GM21423 (cell line): Measurements from ENCODE around the gene SPG7.

Experiments
- ATAC-seq: cut with Tn5 transposase; IDR thresholded peaks from one replicate; pipeline ENCODE4 v1.9.1; 2021; ENCODE audit warnings: mild to moderate bottlenecking, moderate library complexity; ENCODE audit not compliant: unreplicated experiment

Gene SPG7

GRCh38 chr16:89510526-89510925 lies 2.3 kb downstream of the SPG7 start:
- ATAC-seq: no peak

- no peak for ATAC-seq
Observed at GRCh38 chr16:89511374-89511773, 3.2 kb downstream of the SPG7 start.

DNA sequence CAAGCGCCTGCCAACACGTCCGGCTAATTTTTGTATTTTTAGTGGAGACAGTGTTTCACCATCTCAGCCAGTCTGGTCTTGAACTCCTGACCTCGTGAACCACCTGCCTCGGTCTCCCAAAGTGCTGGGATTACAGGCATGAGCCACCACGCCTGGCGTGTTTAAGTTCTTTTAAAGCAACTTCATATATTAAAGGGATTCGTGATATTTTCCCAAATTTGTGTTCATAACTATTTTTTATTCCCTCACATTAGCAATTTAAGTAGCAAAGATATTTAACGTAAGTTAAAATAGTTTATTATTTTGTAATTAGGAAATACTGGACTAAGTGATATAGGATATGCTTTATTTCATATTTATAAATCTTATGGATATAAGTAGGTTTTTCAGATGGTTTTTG lies 4.2 kb downstream of the SPG7 start:
- no peak for ATAC-seq

DNA sequence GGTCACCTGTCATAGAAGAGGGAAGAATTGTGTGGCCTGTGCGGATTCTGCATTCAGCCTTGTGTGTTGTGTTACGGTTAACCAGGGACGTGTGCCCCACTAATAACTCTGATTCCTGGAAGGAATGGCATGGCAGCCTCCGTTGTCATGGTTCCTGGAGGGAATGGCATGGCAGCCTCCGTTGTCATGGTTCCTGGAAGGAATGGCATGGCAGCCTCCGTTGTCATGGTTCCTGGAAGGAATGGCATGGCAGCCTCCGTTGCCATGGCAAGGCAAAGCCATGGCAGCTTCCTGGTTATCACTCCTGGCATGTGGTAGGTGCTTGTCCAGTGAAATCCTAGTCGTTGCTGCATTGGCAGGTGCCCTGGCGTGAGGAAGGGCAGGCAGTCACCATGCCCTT lies 8.9 kb downstream of the SPG7 start:
- no peak for ATAC-seq

- ATAC-seq: no peak
Observed at GRCh38 chr16:89519881-89520280, 11.7 kb downstream of the SPG7 start.

DNA sequence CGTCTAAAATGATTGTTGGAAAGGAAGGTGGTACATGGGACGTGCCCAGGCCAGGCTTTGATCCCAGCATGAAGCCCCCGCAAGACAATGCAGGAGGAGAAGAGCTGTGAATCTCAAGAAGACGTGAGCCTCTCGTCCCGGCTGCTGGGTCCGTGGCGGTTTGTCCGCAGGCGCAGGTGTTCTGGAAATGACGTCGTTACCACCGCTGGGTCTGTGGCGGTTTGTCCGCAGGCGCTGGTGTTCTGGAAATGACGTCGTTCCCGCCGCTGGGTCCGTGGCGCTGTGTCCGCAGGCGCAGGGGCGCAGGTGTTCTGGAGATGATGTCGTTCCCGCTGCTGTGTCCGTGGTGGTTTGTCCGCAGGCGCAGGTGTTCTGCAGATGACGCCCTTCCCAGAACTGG lies 14.1 kb downstream of the SPG7 start:
- no peak for ATAC-seq

- ATAC-seq: no peak
Observed at GRCh38 chr16:89523680-89524344, 15.6 kb downstream of the SPG7 start.

GRCh38 chr16:89525146-89525913 lies 17.1 kb downstream of the SPG7 start:
- ATAC-seq: no peak

GRCh38 chr16:89529097-89529496 lies 20.9 kb downstream of the SPG7 start:
- ATAC-seq: no peak

DNA sequence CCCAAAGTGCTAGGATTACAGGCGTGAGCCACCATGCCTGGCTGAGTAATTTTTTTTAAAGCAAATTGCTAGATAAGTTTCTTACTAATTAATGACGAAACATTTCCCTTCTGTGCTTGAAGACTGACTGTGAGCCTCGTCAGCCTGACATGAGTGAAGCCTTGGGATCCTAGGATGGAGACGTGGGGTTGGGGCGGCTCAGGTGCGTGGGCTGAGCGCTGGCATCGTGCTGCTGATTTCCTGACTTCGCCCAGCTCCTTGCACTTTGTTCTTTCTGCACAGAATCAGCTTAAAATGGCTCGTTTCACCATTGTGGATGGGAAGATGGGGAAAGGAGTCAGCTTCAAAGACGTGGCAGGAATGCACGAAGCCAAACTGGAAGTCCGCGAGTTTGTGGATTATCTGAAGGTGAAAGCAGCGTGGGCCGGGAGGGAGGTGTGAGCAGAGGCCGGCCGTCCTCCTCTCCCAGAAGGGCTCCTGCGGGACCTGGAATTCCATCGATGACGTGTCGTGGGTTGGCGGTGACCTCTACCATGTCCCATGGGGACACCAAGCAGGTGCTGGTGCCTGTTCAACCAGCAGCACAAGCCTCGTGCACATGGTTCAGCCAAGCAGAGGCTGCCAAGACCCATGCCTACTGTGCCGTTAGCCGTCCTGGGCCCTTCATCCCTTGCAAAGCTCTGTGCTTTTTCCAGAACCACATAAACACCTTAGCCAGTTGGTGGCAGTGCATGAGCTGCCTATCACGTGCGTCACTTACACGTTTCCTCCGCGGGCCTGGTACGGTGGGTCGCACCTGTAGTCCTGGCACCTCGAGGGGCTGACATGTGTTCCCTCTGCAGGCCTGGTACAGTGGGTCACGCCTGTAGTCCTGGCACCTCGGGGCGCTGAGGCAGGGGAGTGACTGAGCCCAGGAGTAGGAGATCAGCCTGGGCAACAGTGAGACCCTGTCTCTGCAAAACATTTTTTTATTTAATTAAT lies 22.5 kb downstream of the SPG7 start:
- ATAC-seq: no peak

- no peak for ATAC-seq
Observed at GRCh38 chr16:89531821-89532526, 23.8 kb downstream of the SPG7 start.

DNA sequence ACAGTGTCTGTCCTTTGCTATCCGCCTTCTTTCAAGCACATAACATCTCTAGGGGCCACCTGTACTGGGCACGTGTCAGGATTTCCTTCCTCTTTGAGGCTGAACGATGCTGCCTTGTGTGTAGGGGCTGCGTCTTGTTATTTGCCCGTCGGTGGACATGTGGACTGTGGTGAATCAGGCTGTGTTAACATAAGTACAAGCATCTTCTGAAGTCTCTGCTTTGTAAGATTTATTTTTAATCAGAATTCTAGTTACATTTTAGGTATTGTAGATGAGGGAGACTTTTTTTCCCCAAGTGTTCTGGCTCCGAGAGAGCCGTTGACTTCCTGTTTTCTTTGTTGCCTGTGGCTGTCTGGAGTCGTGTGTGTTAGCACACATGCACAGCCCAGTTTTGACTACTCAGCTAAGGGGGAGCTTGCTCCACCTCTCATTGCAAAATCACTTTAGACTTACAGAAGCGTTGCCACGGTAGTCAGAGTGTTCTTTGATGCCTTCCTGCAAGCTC lies 26.1 kb downstream of the SPG7 start:
- no peak for ATAC-seq

DNA sequence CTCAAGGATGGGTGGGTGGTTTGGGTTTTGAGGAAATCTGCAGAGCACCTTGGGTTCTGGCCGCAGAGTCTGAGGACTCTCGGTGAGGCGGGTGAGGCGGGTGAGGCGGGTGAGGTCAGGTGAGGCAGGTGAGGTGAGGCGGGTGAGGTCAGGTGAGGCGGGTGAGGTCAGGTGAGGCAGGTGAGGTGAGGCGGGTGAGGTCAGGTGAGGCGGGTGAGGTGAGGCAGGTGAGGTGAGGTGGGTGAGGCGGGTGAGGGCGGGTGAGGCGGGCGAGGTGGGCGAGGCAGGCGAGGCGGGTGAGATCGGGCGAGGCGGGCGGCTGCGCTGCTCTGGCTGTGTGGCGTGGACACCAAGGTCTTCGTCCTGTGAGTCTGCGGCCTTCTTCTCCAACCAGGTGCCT lies 28.2 kb downstream of the SPG7 start:
- no peak for ATAC-seq

- ATAC-seq: no peak
Observed at GRCh38 chr16:89536886-89537548, 28.8 kb downstream of the SPG7 start.

DNA sequence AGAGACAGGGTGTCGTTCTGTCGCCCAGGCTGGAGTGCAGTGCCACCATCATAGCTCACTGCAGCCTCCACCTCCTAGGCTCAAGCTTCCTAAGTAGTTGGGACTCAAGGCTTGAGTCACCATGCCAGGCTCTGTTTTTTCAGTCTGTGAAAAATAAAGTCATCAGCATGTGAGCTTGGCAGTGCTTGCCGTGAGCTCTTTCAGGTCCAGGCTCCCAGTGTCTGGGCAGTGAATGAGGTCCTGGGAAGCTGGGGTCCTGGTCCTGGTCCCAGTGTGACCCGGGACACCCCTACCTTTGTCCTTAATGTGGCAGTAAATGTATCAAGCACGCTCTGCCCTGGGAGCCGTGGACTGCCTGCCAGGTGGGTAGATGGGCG lies 29.3 kb downstream of the SPG7 start:
- no peak for ATAC-seq

- ATAC-seq: no peak
Observed at GRCh38 chr16:89538286-89538685, 30.1 kb downstream of the SPG7 start.

DNA sequence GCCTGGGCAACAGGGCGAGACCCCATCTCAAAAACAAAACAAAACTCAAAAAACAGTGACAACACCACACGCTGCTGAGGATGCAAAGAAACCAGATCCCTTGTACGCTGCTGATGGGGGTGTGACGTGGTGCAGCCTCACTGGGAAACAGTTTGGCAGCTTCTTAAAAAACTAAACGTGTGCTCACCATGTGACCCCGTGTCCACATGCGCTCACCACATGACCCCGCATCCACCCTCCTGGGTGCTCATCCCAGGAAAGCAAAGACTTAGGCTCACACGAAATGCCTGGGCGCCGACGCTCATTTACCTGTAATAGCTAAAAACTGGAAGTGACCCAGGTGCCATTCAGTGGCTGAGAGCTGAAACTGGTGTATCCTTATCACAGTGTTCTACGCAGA lies 32.4 kb downstream of the SPG7 start:
- no peak for ATAC-seq

GRCh38 chr16:89541792-89542191 lies 33.6 kb downstream of the SPG7 start:
- no peak for ATAC-seq

GRCh38 chr16:89544113-89544512 lies 35.9 kb downstream of the SPG7 start:
- no peak for ATAC-seq

DNA sequence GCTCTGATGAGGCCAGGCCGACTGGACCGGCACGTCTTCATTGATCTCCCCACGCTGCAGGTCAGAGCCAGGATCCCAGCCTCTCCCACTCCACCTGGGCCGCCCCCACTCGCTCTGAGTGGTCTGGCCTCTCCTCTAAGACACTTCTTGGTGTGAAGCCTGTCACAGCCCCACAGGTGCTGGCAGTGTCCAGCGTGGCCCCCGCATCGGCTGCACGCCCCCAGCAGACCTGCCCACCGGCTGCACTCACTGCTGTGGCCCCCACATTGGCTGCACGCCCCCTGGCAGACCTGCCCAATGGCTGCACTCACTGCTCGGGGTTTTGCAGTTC lies 36.5 kb downstream of the SPG7 start:
- no peak for ATAC-seq
